ENCODE data around the gene TRPM5.

The TRPM5 gene

DNA sequence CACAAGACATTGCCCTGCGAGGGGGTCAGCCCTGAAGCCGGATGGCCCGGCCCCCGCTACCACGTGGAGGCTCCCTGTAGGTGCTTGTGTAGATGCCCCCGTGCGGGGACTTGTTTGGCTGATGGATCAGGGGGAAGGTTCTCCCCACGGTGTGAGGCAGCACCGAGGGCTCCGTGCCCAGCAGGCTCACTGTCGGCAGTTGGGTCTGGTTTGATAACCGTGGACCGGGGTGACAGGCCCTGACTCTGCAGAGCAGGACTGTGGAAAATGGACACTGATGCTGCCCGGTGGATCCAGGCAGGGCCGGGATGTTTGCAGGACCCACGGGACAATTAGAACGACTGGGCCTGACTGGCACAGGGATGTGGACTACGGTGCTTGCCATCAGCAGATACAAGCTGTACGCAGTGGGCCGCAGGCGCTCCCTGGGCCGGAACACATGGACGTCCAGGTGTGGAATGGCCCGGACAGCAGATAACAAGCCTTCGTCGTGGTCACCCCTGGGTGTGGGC, 19.5 kb upstream of the TRPM5 start:
- Mint-ChIP-seq H3K9me3 (no peaks in the 10 kb centered on the region), H3K27me3 (no peaks in the 10 kb centered on the region), H3K36me3 (no peaks in the 10 kb centered on the region), H3K4me3 (no peak overlapping the region), H3K27ac (peak overlapping the region; percentile 75), H3K4me1 (peaks cover 91% of the 10 kb centered on the region)
- no peak for ATAC-seq

DNA sequence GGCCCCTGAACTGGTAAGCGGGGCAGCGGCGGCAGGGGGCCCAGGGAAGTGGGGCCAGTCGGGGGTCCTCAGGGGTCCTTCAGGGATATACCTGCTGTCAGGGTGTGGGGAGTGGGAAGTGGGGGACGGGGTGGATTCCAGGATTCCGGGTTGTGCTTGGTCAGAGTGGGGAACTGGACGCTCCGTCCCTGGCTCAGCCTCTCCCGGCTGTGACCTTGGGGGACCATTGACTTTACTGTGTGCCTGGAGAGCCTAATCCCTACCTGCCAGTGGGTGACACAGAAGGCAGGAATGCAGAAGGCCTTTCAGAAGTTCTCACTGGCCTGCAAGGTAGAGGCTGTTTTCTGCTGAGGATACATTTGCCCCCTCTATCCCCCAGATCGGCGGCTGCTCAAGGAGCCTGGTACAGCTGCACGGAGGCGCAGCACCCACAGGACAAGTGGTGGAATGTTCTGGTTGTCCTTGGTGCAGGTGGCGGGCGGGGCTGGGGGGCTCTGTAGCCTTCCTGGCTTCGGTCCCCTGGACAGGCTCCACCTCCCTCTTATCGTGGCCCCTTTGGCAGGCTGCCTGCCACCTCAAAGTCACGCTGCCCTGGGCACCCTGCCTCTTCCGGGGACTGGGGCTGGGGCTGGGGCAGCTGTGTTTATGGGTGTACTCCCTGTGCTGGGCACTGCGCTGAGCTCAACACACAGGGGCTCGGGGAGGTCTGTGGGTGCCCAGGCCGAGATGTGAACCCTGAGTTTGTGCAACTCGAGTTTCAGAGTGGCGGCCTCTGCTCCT, 18.9 kb upstream of the TRPM5 start:
- Mint-ChIP-seq H3K4me3 (peak overlapping the region; percentile 46), H3K36me3 (no peaks in the 10 kb centered on the region), H3K27ac (peak overlapping the region; percentile 75), H3K4me1 (peaks cover 96% of the 10 kb centered on the region), H3K27me3 (no peaks in the 10 kb centered on the region), H3K9me3 (no peaks in the 10 kb centered on the region)
- ATAC-seq: peak; percentile 60

DNA sequence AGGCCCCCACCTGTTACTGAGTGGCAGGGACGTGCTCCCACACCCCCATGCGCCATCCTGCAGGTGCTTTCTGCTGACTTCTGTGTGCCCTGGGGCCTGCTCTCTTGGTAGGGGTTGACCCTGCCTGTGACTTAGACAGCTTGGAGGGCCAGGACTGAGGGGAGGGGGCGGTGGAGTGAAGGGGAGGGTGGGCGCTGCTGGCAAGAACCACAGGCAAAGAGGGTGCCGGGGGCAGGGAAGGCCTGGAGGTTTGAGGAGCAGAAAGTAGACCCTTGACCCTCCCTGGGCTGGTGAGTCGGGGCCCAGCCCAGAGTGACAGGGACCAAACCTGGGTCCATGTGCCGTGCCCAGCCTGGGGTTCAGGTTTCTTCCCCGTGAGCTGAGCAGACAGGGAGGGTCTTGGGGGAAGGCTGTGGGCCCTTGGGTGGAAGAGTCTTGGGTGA, 18.2 kb upstream of the TRPM5 start:
- Mint-ChIP-seq H3K27ac (peak overlapping the region; percentile 75), H3K4me3 (peak overlapping the region; percentile 46), H3K27me3 (no peaks in the 10 kb centered on the region), H3K4me1 (peaks cover 99% of the 10 kb centered on the region), H3K9me3 (no peaks in the 10 kb centered on the region), H3K36me3 (no peaks in the 10 kb centered on the region)
- no peak for ATAC-seq

DNA sequence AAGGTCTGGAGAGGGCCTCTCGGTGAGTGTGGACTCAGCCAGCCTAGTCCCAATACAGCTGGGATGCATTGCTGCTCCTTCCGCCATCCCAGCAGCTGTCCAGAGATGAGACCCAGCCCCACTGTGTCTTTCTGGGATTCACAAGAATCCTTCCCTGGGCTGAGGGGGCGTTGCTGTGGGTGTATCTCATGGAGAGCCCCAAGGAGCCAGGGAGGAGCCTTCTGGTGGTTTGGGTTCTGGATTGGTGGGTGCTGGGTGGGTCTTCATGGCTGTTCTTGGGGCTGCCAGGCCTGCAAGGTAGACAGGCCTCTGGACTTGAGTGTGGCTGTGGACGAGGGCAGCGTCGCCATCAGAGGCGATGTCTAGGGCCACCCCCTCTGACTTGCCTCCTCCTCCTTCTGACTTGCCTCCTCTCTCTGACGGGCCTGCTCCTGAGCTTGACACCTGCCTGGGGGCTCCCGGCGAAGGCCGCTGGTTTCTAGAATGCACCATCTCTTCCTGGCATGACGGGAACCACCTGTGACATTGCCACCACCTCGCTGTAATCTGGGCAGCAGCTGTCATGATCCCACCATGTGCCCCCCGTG, 17.7 kb upstream of the TRPM5 start:
- H3K27me3 Mint-ChIP-seq: no peaks in the 10 kb centered on the region
- no peaks in the 10 kb centered on the region for H3K36me3 Mint-ChIP-seq
- no peak overlapping the region for H3K4me3 Mint-ChIP-seq
- no peaks in the 10 kb centered on the region for H3K9me3 Mint-ChIP-seq
- peaks cover 94% of the 10 kb centered on the region for H3K4me1 Mint-ChIP-seq
- peak overlapping the region; percentile 75 for H3K27ac Mint-ChIP-seq
- ATAC-seq: no peak

DNA sequence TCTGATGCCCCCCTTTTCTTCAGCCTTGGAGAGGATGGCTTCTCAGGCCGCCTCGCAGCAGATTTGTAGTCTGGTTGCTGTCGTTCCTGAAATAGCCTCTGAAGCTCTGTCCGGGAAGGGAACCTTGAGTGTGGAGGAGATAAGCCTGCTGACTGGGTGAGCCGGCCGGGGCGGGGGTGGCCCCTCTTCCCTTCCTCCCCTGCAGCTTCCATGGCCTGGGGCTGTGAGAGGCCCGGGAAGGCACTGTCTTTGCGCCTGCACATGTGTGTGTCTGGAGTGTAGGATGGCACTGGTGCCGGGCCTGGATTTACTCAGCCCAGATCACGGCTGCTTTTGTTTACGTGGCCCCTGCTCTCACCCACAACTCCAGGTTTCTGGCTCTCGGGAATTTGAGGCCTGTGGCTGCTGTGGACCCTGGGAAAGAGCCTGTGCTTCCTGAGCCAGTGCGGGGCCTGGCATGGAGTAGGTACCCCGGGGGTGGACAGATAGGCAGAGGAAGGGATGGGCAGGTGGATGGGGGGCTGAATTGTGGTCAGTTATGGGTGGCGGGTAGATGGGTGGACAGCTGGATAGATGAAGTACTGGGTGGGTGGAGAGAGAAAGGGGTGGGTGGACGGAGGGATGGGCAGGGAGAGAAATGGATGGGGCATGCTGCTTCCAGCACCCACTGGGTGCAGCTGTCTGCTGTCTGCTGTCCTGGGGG, 17.1 kb upstream of the TRPM5 start:
- no peak for ATAC-seq
- H3K9me3 Mint-ChIP-seq: no peaks in the 10 kb centered on the region
- no peaks in the 10 kb centered on the region for H3K36me3 Mint-ChIP-seq
- peaks cover 88% of the 10 kb centered on the region for H3K4me1 Mint-ChIP-seq
- H3K27me3 Mint-ChIP-seq: no peaks in the 10 kb centered on the region
- peak overlapping the region; percentile 75 for H3K27ac Mint-ChIP-seq
- H3K4me3 Mint-ChIP-seq: no peak overlapping the region

DNA sequence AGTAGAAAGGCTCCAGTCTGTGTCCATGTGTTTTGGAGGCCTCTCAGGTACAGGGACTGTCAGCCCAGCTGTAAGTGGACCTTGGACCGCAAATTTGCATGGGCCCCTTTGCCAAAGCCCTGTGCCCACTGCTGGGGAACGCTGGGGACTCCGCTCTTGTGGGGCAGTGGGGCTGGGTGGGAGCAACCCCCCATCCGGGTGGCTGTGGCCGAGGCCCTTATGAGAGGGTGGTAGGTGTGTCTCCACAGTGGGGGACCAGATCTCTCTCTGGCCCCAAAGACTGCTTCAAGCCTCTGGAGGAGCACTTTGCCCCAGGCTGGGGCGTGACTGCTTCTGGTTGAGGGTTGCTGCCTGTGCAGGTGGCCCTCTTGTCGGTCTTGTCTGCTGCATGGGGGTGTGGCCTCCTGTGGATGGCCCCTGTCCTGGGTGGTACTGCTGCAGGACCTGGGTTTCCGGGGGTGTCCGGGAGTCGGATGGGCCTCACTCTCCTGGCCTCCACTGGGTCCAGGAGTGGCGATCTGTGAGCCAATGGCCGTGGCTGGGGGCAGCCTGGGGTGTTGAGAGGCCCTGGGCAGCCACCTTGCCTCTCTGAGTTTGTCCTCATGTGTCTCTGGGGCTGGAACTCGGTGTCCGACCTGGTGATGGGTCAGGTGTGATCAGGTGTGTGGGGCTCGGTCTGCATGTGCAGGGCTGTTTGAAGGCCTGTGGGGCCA, 16.4 kb upstream of the TRPM5 start:
- H3K9me3 Mint-ChIP-seq: no peaks in the 10 kb centered on the region
- peaks cover 80% of the 10 kb centered on the region for H3K4me1 Mint-ChIP-seq
- H3K4me3 Mint-ChIP-seq: no peak overlapping the region
- no peaks in the 10 kb centered on the region for H3K27me3 Mint-ChIP-seq
- ATAC-seq: no peak
- H3K36me3 Mint-ChIP-seq: no peaks in the 10 kb centered on the region
- H3K27ac Mint-ChIP-seq: peak overlapping the region; percentile 57

DNA sequence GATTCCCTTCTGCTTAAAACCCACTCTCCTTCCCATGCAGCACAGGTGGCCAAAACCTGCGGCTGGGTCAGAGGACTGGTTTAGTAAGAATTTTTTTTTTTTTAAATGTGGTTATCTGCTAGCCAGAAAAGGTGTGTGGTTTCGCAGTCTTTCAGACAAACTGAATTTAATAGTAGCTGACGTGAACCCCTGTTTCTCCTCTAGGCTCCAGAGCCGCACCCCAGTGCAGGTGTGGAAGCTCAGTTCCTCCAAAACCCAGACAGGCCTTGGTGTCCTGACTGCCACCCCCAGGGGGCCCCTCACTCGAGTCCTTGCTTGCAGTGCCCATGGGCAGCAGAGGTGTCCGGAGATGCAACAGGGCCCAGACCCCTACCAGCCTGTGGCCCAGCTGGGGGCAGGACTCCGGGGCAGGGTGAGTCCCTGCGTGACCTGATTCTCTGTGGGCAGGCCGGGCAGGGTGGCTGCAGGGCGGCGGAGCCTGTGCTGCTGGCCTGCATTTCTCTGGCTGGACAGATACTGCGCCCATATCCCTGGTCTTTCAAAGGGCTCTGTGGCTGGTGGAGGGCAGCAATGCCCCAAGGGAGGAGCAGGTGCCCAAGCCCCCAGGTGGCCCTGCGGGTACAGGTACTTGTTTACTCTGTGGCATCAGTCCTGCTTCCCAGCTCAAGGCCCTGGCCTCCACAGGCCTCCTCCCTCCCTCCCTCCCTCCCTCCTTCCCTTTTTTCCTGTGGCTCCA, 15.7 kb upstream of the TRPM5 start:
- ATAC-seq: peak; percentile 74
- Mint-ChIP-seq H3K4me3 (peak overlapping the region; percentile 23), H3K4me1 (peaks cover 73% of the 10 kb centered on the region), H3K27me3 (no peaks in the 10 kb centered on the region), H3K36me3 (no peaks in the 10 kb centered on the region), H3K27ac (peak overlapping the region; percentile 57), H3K9me3 (no peaks in the 10 kb centered on the region)

DNA sequence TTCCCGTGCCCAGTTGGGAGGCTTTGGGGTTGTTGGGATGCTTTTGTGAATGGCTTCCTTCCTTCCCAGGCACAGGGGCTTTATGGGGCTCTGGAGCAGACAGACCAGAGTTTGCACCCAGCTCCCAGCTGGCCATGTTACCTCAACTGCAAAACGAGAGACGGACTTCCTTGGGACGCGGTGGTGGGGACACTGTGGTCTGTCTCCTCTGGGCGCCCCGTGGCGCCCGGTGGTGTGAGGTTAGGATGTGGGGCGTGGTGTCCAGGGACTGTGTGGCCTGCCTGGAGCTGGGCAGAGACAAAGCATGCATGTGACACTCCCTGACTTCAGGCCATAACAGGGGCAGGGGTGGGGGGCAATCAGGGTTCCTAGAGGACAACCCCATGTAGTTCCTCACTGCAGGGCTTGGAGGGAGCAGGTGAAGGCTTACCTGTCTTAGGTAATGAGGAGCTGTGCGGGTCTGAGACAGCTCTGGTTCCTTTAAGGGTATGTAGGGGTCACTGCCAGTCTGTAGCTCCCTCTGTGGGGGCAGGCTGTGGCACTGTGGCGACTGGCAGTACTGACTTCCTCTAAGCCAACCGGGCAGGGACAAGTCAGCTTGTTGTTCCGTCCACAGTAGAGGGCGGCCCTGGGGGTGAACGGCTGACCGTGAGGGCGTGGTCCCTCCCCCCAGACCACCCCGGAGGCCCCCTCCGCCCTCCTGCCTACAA, 14.9 kb upstream of the TRPM5 start:
- H3K4me1 Mint-ChIP-seq: peaks cover 65% of the 10 kb centered on the region
- no peaks in the 10 kb centered on the region for H3K9me3 Mint-ChIP-seq
- ATAC-seq: peak; percentile 73
- no peak overlapping the region for H3K4me3 Mint-ChIP-seq
- H3K27ac Mint-ChIP-seq: peak overlapping the region; percentile 57
- H3K27me3 Mint-ChIP-seq: no peaks in the 10 kb centered on the region
- no peaks in the 10 kb centered on the region for H3K36me3 Mint-ChIP-seq

DNA sequence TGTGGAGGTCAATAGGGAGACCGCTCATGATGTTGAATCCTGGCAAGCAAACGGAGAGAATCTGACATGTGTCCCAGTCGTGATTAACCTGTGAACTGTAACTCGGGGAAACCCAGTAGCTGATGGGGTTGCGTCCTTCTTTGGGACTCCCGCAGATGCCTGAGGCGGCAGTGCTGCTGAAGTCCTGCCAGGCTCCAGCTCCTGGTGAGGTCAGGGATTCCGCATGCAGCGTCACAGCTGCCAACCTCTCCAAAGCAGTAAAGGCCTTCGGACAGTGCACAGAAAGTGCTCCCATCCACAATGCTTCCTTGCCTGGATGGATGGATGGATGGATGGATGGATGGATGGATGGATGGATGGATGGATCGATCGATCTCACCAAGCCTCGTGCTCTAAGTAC, 14.0 kb upstream of the TRPM5 start:
- H3K4me3 Mint-ChIP-seq: no peak overlapping the region
- no peak for ATAC-seq
- peaks cover 57% of the 10 kb centered on the region for H3K4me1 Mint-ChIP-seq

DNA sequence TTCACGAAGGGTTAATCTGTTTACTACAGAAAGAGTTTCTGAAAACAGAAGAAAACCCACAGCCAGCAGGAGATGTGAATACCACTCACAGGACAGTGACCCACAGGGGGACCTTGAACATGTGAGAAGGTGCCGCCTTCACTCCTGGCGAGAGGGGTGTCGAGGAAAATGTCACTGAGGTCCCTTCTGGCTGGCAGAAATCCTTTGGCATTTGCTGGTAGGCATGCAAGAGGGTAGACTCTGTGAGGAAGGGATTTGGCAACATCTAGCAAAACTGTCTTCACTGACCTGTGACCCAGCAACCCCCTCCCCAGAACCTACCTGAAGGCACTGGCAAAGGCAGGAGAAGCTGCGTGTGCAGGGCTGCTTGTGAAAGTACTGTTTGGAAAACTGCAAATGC, 9.1 kb upstream of the TRPM5 start:
- no peak for ATAC-seq
- H3K9me3 Mint-ChIP-seq: no peaks in the 10 kb centered on the region
- H3K27ac Mint-ChIP-seq: no peak overlapping the region
- no peaks in the 10 kb centered on the region for H3K27me3 Mint-ChIP-seq
- H3K4me1 Mint-ChIP-seq: peaks cover 23% of the 10 kb centered on the region
- no peak overlapping the region for H3K4me3 Mint-ChIP-seq
- H3K36me3 Mint-ChIP-seq: no peaks in the 10 kb centered on the region

More for the DNA sequence above, 14.0 kb upstream of the TRPM5 start:
- H3K36me3 Mint-ChIP-seq: no peaks in the 10 kb centered on the region
- H3K9me3 Mint-ChIP-seq: no peaks in the 10 kb centered on the region
- peak overlapping the region; percentile 57 for H3K27ac Mint-ChIP-seq
- H3K27me3 Mint-ChIP-seq: no peaks in the 10 kb centered on the region

DNA sequence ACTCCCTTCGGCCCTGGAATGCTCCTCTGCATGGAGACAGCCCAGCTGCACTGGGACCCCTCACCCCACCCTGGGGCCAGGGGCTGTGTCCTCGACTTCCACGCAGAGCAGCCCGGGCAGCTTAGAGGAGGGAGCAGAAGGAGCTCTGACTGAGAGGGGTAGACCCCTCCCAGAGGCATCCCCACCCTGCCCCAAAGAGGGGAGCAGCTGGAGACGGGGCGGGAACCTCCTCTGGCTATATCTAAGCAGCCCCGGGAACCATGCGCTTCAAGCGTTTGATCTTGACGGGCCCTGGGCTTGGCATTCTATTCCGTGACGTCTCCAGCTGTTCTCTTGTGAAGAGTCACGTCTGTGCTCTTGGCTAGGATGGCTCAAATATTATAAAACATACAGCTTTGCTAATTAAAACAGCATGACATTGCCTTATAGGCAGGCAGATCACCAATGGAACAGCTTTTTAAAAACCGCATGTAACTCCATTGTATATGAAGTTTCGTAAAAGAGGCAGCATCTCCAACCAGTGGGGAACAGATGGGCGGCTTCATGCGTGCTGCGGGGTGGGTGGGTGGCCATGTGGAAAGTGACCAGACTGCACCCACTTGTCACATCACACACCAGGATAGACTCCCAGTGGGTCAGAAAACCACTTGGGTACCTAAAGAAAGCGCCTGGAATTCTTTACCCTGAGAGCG, 8.2 kb upstream of the TRPM5 start:
- no peak for ATAC-seq
- Mint-ChIP-seq H3K4me3 (no peak overlapping the region), H3K9me3 (no peaks in the 10 kb centered on the region), H3K36me3 (no peaks in the 10 kb centered on the region), H3K27me3 (no peaks in the 10 kb centered on the region), H3K27ac (no peak overlapping the region), H3K4me1 (peaks cover 25% of the 10 kb centered on the region)

DNA sequence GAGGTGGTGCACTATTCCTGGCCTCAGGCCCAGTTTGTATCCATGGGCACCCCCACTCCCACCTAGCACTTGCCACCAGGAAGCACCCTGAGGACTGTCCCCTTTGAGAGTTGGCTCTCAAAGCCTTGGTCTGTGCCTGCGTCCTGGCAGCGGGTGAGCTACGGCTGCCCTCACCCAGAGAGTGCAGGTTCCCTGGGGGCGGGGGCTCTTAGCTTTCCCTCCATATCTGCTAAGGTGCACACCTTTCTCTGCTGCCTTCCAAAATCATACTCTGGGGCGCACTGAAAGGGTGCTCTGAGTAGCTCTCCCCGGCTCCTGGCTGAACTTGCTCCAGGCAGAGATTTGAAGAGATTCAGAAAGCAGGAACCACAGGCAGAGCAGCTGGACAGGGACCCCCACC, 7.6 kb upstream of the TRPM5 start:
- no peaks in the 10 kb centered on the region for H3K27me3 Mint-ChIP-seq
- no peak overlapping the region for H3K4me3 Mint-ChIP-seq
- H3K4me1 Mint-ChIP-seq: peaks cover 31% of the 10 kb centered on the region
- no peak overlapping the region for H3K27ac Mint-ChIP-seq
- H3K9me3 Mint-ChIP-seq: no peaks in the 10 kb centered on the region
- no peaks in the 10 kb centered on the region for H3K36me3 Mint-ChIP-seq
- no peak for ATAC-seq

DNA sequence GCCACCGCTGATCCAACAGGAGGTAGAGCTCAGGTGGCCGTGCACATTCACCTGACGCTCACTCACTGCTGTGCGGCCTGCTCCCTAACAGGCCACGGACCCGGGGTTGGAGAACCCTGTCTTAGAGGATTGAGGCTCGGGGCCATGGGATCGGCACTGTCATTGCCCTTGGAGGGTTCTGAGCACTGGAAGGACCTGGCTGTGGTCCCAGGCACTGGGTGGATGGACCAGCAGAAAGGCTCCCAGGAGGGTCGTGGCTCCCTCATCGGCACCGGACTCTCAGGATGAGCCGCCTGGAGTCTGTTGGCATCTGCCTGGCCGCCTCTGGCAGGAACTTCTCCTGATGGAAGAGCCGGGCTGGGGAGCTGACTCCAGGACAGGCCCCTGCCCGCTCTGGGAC, 7.0 kb upstream of the TRPM5 start:
- Mint-ChIP-seq H3K27me3 (no peaks in the 10 kb centered on the region), H3K36me3 (no peaks in the 10 kb centered on the region), H3K4me1 (peaks cover 37% of the 10 kb centered on the region), H3K27ac (no peak overlapping the region), H3K4me3 (no peak overlapping the region), H3K9me3 (no peaks in the 10 kb centered on the region)
- ATAC-seq: no peak

Measured in stimulated activated memory B cell treated with anti-CD40 and anti-IgM and Interleukin-4, amounts not matched to agents 10 μg/mL and 1 μg/mL and 100 μg/mL, for 72 hours (primary cell).